ENCODE results near the gene EHD4. TPM values are rescaled to one million over a fixed set of nuclear protein-coding genes. Genes with fewer than 3 reads are reported as not detected.

Gene EHD4
- total RNA-seq, 1 donor from 2014 or later: 18.8 TPM

DNA sequence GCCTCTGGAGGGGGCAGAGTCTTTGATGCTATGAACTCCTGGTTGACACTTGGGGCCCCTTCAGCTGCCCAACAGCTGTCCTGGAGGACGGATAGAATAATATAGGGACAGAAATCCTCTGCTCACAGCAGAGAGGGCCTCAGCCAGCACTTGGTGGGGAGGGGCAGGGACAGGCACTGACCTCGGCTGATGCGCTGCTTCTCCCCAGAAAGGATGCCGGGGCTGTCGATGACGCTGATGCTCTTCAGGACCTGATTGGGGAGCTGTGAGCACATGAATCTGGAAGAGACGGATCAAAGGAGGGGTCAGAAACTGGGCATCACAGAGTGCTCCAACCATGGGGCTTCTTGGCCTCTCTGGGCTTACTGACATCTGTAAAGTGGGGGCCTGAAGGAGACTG is 29.5 kb downstream of the EHD4 start:
- no peaks in the 10 kb centered on the region for H3K27me3 Mint-ChIP-seq
- no peak for DNase-seq (ENCODE audit: extremely low spot score, unreplicated experiment)
- peaks cover 22% of the 10 kb centered on the region for H3K4me1 Mint-ChIP-seq (ENCODE audit: unreplicated experiment)
- peaks cover 15% of the 10 kb centered on the region for H3K36me3 Mint-ChIP-seq
- TF ChIP-seq, protein P1, sequence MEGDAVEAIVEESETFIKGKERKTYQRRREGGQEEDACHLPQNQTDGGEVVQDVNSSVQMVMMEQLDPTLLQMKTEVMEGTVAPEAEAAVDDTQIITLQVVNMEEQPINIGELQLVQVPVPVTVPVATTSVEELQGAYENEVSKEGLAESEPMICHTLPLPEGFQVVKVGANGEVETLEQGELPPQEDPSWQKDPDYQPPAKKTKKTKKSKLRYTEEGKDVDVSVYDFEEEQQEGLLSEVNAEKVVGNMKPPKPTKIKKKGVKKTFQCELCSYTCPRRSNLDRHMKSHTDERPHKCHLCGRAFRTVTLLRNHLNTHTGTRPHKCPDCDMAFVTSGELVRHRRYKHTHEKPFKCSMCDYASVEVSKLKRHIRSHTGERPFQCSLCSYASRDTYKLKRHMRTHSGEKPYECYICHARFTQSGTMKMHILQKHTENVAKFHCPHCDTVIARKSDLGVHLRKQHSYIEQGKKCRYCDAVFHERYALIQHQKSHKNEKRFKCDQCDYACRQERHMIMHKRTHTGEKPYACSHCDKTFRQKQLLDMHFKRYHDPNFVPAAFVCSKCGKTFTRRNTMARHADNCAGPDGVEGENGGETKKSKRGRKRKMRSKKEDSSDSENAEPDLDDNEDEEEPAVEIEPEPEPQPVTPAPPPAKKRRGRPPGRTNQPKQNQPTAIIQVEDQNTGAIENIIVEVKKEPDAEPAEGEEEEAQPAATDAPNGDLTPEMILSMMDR (conservative IDR thresholded peaks at IDR 0.05): no peak
- no peak overlapping the region for H3K4me3 Mint-ChIP-seq
- H3K9me3 Mint-ChIP-seq: no peaks in the 10 kb centered on the region
- H3K27ac Mint-ChIP-seq: peak overlapping the region; percentile 23

DNA sequence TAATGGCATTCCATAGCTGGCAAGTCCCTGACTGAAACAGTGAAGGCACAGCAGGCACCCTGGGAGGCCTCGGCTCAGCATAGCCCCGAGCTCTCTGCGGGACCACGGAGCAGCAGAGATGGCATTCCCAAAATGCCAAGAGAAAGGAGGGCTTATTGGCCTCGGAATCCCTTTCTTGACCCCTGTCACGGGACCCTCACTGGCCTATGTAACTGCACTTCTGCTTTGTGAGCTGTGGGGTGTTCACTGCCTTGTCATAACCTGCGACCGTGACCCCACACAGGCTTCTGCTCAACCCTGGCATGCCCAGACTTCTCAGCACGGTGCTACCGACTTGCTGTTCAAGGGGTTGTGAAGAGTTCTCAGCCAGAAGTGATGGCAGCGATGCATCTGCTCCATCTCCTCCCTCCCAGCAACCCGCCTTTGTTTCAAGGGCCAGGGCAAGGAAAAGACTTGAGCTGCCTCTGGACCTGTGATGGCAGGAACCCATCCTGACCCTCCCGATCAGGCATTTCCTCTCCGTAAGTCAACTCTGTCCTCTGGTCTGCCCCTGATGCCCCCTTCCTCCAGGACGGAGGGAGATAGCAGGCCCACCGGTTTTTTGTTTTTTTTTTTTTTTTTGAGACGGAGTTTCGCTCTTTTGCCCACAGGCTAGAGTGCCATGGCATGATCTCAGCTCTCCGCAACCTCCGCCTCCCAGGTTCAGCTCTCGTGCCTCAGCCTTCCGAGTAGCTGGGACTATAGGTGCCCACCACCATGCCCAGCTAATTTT is 30.5 kb downstream of the EHD4 start:
- TF ChIP-seq, protein P1 (conservative IDR thresholded peaks at IDR 0.05): no peak
- Mint-ChIP-seq H3K36me3 (peaks cover 15% of the 10 kb centered on the region), H3K27me3 (no peaks in the 10 kb centered on the region), H3K4me1 (ENCODE audit: unreplicated experiment) (peaks cover 29% of the 10 kb centered on the region), H3K4me3 (no peak overlapping the region), H3K27ac (no peak overlapping the region), H3K9me3 (no peaks in the 10 kb centered on the region)
- DNase-seq (ENCODE audit: extremely low spot score, unreplicated experiment): no peak

DNA sequence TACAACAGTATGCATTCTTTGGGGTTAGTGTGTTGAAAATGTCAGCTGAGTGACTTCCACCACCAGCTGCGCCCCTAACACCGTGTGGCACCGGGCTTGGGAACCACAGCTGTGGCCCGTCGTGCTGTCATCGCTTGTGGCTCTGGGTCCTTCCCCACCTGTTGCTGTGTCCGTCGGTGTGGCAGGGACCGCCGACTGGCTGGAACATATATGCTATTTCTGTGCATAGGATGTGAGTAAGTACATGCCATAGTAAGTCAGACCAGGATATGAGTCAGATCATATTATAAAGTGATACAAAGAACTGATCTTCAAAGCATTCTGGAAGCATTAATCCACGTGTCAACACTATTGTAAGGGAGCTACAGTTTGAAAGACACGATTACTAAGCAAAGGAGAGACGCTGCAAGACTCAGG is 31.9 kb downstream of the EHD4 start:
- no peaks in the 10 kb centered on the region for H3K9me3 Mint-ChIP-seq
- TF ChIP-seq, protein P1 (conservative IDR thresholded peaks at IDR 0.05): no peak
- H3K27me3 Mint-ChIP-seq: no peaks in the 10 kb centered on the region
- no peak overlapping the region for H3K4me3 Mint-ChIP-seq
- no peak overlapping the region for H3K27ac Mint-ChIP-seq
- H3K4me1 Mint-ChIP-seq (ENCODE audit: unreplicated experiment): peaks cover 32% of the 10 kb centered on the region
- DNase-seq (ENCODE audit: extremely low spot score, unreplicated experiment): no peak
- peaks cover 20% of the 10 kb centered on the region for H3K36me3 Mint-ChIP-seq

DNA sequence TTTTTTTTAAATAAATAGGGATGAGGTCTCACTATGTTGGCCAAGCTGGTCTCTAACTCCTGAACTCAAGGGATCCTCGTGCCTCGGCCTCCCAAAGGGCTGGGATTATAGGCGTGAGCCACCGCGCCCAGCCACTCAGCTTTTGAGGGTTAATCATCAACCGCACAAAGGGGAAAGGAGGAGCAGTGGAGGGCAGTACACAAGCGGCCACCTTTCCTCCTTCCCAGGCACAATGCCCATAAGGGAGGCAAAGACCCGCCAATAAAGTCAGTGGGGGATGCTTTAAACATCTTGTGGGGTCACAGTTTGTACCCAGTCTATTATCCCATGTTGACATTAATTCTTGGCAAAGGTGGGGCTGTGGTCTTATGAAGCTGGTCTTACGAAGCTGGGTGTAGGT is 32.4 kb downstream of the EHD4 start:
- no peak for DNase-seq (ENCODE audit: extremely low spot score, unreplicated experiment)
- H3K4me3 Mint-ChIP-seq: no peak overlapping the region
- H3K36me3 Mint-ChIP-seq: peaks cover 20% of the 10 kb centered on the region
- H3K27ac Mint-ChIP-seq: no peak overlapping the region
- TF ChIP-seq, protein P1 (conservative IDR thresholded peaks at IDR 0.05): no peak
- peaks cover 36% of the 10 kb centered on the region for H3K4me1 Mint-ChIP-seq (ENCODE audit: unreplicated experiment)
- no peaks in the 10 kb centered on the region for H3K27me3 Mint-ChIP-seq
- H3K9me3 Mint-ChIP-seq: no peaks in the 10 kb centered on the region

DNA sequence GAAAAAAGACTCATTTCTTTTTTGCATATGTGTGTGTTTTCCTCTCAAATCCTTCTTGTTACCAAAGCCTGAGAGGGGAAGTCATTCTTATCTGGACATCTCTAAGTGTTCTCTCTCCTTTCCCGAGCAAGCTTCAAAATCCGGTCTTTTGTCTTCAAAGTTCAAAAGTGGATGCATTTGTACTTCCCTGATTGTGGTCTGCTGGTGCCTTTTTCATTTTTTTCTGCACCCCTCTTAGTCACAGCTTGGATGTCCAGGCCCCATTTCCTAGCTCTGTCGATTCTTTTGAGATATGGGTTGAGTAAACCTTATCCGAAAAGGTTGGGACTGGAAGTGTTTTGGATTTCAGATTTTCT is 34.8 kb downstream of the EHD4 start:
- Mint-ChIP-seq H3K4me3 (no peak overlapping the region), H3K27me3 (peaks cover 3% of the 10 kb centered on the region), H3K4me1 (ENCODE audit: unreplicated experiment) (peaks cover 39% of the 10 kb centered on the region), H3K9me3 (no peaks in the 10 kb centered on the region), H3K27ac (no peak overlapping the region), H3K36me3 (peaks cover 16% of the 10 kb centered on the region)
- TF ChIP-seq, protein P1 (conservative IDR thresholded peaks at IDR 0.05): no peak
- DNase-seq (ENCODE audit: extremely low spot score, unreplicated experiment): no peak

All from type B pancreatic cell (in vitro differentiated cells).